Measurements from ENCODE around the gene CACNA2D2. TPM values are rescaled to one million over a fixed set of nuclear protein-coding genes. Genes with fewer than 3 reads are reported as not detected.

CACNA2D2 gene
- total RNA-seq, 2 donors from 2014 or later, result 1.3 TPM

- no peaks in the 10 kb centered on the region for H3K9me3 ChIP-seq
- intact Hi-C loops (cut with DNase I), result no loop called here
- H3K4me3 ChIP-seq, result no peak overlapping the region
- peaks cover 53% of the 10 kb centered on the region for H3K4me1 ChIP-seq
- peaks cover 7 to 23% of the 10 kb centered on the region in 2 donors for H3K36me3 ChIP-seq (replicated peaks in 1 of 2; ENCODE audit: insufficient read depth in 1 of 2, low read depth in 2 of 2)
- DNase-seq, result no peak
- WGBS, 2 donors, result 58 to 64% methylated on average over 12 of the region's 12 CpGs
- TF ChIP-seq POLR2A (IDR thresholded peaks at IDR 0.05) (peak in 2 of 3 donors; percentile 13 to 19), CTCF (IDR thresholded peaks at IDR 0.05) (no peak)
- no peaks in the 10 kb centered on the region for H3K27me3 ChIP-seq
- peak overlapping the region; percentile 30 to 99 (median 94) for H3K27ac ChIP-seq
- no peak for ATAC-seq
Observed at GRCh38 chr3:50333744-50334328, 169.6 kb downstream of the CACNA2D2 start.

- no peak overlapping the region for H3K27ac ChIP-seq
- H3K36me3 ChIP-seq (replicated peaks in 1 of 2; ENCODE audit: insufficient read depth in 1 of 2, low read depth in 2 of 2), result peaks cover 7 to 23% of the 10 kb centered on the region in 2 donors
- TF ChIP-seq CTCF (IDR thresholded peaks at IDR 0.05), result no peak
- no peak for TF ChIP-seq POLR2A (IDR thresholded peaks at IDR 0.05)
- 93 to 97% methylated on average over 6 to 19 of the region's 19 CpGs for WGBS, 2 donors
- intact Hi-C loops (cut with DNase I), result no loop called here
- ATAC-seq (no peak), DNase-seq (no peak)
- H3K27me3 ChIP-seq, result no peaks in the 10 kb centered on the region
- no peaks in the 10 kb centered on the region for H3K9me3 ChIP-seq
- no peak overlapping the region for H3K4me3 ChIP-seq
- peaks cover 59% of the 10 kb centered on the region for H3K4me1 ChIP-seq
Observed at GRCh38 chr3:50331364-50331907, 172.0 kb downstream of the CACNA2D2 start.

GRCh38 chr3:50330330-50330729 lies 173.1 kb downstream of the CACNA2D2 start:
- WGBS, 2 donors, result 91 to 95% methylated on average over 4 to 10 of the region's 10 CpGs
- TF ChIP-seq CTCF (IDR thresholded peaks at IDR 0.05), result no peak
- TF ChIP-seq POLR2A (IDR thresholded peaks at IDR 0.05), result no peak
- intact Hi-C loops (cut with DNase I), result no loop called here
- Histone ChIP-seq H3K27me3 (no peaks in the 10 kb centered on the region), H3K36me3 (replicated peaks in 1 of 2; ENCODE audit: insufficient read depth in 1 of 2, low read depth in 2 of 2) (peaks cover 7 to 23% of the 10 kb centered on the region in 2 donors), H3K9me3 (no peaks in the 10 kb centered on the region), H3K27ac (no peak overlapping the region), H3K4me3 (no peak overlapping the region), H3K4me1 (peaks cover 55% of the 10 kb centered on the region)
- ATAC-seq (no peak), DNase-seq (no peak)

GRCh38 chr3:50327943-50328691 lies 175.3 kb downstream of the CACNA2D2 start, which contains the start of gene TUSC2:
Gene TUSC2 (minus strand): TSS chr3:50328223. CDS start chr3:50328099, 124 bp downstream.
- ATAC-seq, result peak; percentile 97
- H3K27me3 ChIP-seq, result no peaks in the 10 kb centered on the region
- H3K4me3 ChIP-seq, result peak within 1 kb of the TSS; percentile 90 to 91
- peak; percentile 72 to 87 (median 86) for TF ChIP-seq POLR2A (IDR thresholded peaks at IDR 0.05)
- peak in 1 of 7 experiments; percentile 8 for TF ChIP-seq CTCF (IDR thresholded peaks at IDR 0.05)
- intact Hi-C loops (cut with DNase I), result no loop called here
- peaks cover 42% of the 10 kb centered on the region for H3K4me1 ChIP-seq
- no peaks in the 10 kb centered on the region for H3K9me3 ChIP-seq
- peak; percentile 99 for DNase-seq
- H3K36me3 ChIP-seq (replicated peaks in 1 of 2; ENCODE audit: insufficient read depth in 1 of 2, low read depth in 2 of 2), result peaks cover 7 to 23% of the 10 kb centered on the region in 2 donors
- peak within 1 kb of the TSS; percentile 50 to 94 (median 76) for H3K27ac ChIP-seq
- WGBS, 2 donors, result 1 to 4% methylated on average over 5 to 54 of the region's 55 CpGs

Data from body of pancreas (tissue), 4 donors.